Measurements from ENCODE around the gene CCDC158.

The CCDC158 gene

GRCh38 chr4:76305033-76305687 lies 115.8 kb downstream of the CCDC158 start:
- DNase-seq (ENCODE audit: extremely low read depth, insufficient read length) = no peak
- TF ChIP-seq CTCF (IDR thresholded peaks at IDR 0.05; ENCODE audit: insufficient read depth, low read length, poor library complexity, severe bottlenecking) = no peak
- no peaks in the 10 kb centered on the region for H3K36me3 ChIP-seq (ENCODE audit: control insufficient read depth, insufficient read depth, low read length)
- peaks cover 3% of the 10 kb centered on the region; the same call in 1 of the 2 replicates for H3K27me3 ChIP-seq (replicated peaks; ENCODE audit: control insufficient read depth, insufficient read depth, low read length)
- no peak overlapping the region for H3K4me3 ChIP-seq (replicated peaks; ENCODE audit: low read depth, low read length)

- Histone ChIP-seq H3K4me3 (replicated peaks; ENCODE audit: low read depth, low read length) (no peak overlapping the region), H3K27me3 (replicated peaks; ENCODE audit: control insufficient read depth, insufficient read depth, low read length) (no peaks in the 10 kb centered on the region; the same call in 1 of the 2 replicates), H3K36me3 (ENCODE audit: control insufficient read depth, insufficient read depth, low read length) (no peaks in the 10 kb centered on the region)
- DNase-seq (ENCODE audit: extremely low read depth, insufficient read length) = no peak
- no peak for TF ChIP-seq CTCF (IDR thresholded peaks at IDR 0.05; ENCODE audit: insufficient read depth, low read length, poor library complexity, severe bottlenecking)
These were observed 118.0 kb downstream of the CCDC158 start for GRCh38 chr4:76302826-76303438.

GRCh38 chr4:76301775-76302162 lies 119.2 kb downstream of the CCDC158 start:
- Histone ChIP-seq H3K4me3 (replicated peaks; ENCODE audit: low read depth, low read length) (no peak overlapping the region), H3K27me3 (replicated peaks; ENCODE audit: control insufficient read depth, insufficient read depth, low read length) (no peaks in the 10 kb centered on the region), H3K36me3 (ENCODE audit: control insufficient read depth, insufficient read depth, low read length) (no peaks in the 10 kb centered on the region)
- DNase-seq (ENCODE audit: extremely low read depth, insufficient read length) = no peak
- no peak for TF ChIP-seq CTCF (IDR thresholded peaks at IDR 0.05; ENCODE audit: insufficient read depth, low read length, poor library complexity, severe bottlenecking)

GRCh38 chr4:76301068-76301774 lies 119.7 kb downstream of the CCDC158 start:
- no peaks in the 10 kb centered on the region for H3K36me3 ChIP-seq (ENCODE audit: control insufficient read depth, insufficient read depth, low read length)
- DNase-seq (ENCODE audit: extremely low read depth, insufficient read length) = peak; percentile 66
- no peaks in the 10 kb centered on the region for H3K27me3 ChIP-seq (replicated peaks; ENCODE audit: control insufficient read depth, insufficient read depth, low read length)
- H3K4me3 ChIP-seq (replicated peaks; ENCODE audit: low read depth, low read length) = no peak overlapping the region
- TF ChIP-seq CTCF (IDR thresholded peaks at IDR 0.05; ENCODE audit: insufficient read depth, low read length, poor library complexity, severe bottlenecking) = no peak

- no peak for TF ChIP-seq CTCF (IDR thresholded peaks at IDR 0.05; ENCODE audit: insufficient read depth, low read length, poor library complexity, severe bottlenecking)
- Histone ChIP-seq H3K4me3 (replicated peaks; ENCODE audit: low read depth, low read length) (no peak overlapping the region), H3K27me3 (replicated peaks; ENCODE audit: control insufficient read depth, insufficient read depth, low read length) (no peaks in the 10 kb centered on the region), H3K36me3 (ENCODE audit: control insufficient read depth, insufficient read depth, low read length) (no peaks in the 10 kb centered on the region)
- DNase-seq (ENCODE audit: extremely low read depth, insufficient read length) = no peak
These were observed 120.9 kb downstream of the CCDC158 start for GRCh38 chr4:76300012-76300411.
